Subcutaneous abdominal adipose tissue (tissue), 5 donors: ENCODE measurements around the gene FOLR1.
"Not testable (repeated sequence)": the region's sequence is repeated elsewhere in the genome, so short reads cannot be mapped to it uniquely, and the experiment has no call there.

Experiments
- H3K27ac ChIP-seq: one replicate; pipeline ENCODE4 v1.7.0; 2013; ENCODE audit warnings: low read depth, mild to moderate bottlenecking, inconsistent platforms, low read length, moderate library complexity
- H3K27me3 ChIP-seq, 5 donors: one replicate each; pipeline ENCODE4 v1.7.0; 2013; ENCODE audit warnings: low read length in 5 of 5, inconsistent platforms in 1 of 5; ENCODE audit not compliant: control insufficient read depth in 5 of 5, insufficient read depth in 4 of 5
- H3K36me3 ChIP-seq, 5 donors: one replicate each; pipeline ENCODE4 v1.7.0; 2013; ENCODE audit warnings: low read length in 5 of 5; ENCODE audit not compliant: control insufficient read depth in 5 of 5, insufficient read depth in 5 of 5
- H3K4me1 ChIP-seq, 5 donors: one replicate each; pipeline ENCODE4 v1.7.0; 2013; ENCODE audit warnings: low read length in 5 of 5, mild to moderate bottlenecking in 3 of 5, moderate library complexity in 1 of 5; ENCODE audit not compliant: control insufficient read depth in 5 of 5, insufficient read depth in 5 of 5
- H3K4me3 ChIP-seq, 5 donors: one replicate each; pipeline ENCODE4 v1.7.0; 2013; ENCODE audit warnings: low read length in 5 of 5, low read depth in 1 of 5
- H3K9ac ChIP-seq, 5 donors: one replicate each; pipeline ENCODE4 v1.7.0; 2013; ENCODE audit warnings: low read length in 5 of 5, mild to moderate bottlenecking in 4 of 5, moderate library complexity in 3 of 5
- H3K9me3 ChIP-seq, 5 donors: one replicate each; pipeline ENCODE4 v1.7.0; 2013; ENCODE audit warnings: low read length in 5 of 5; ENCODE audit not compliant: control insufficient read depth in 5 of 5
- donor health status: healthy.
- donor health status: healthy.
- donor health status: healthy.
- donor health status: healthy.
- donor health status: healthy.

The FOLR1 gene

GRCh38 chr11:72191961-72192381, at the start of gene FOLR1:
Gene FOLR1 (plus strand): TSS chr11:72192140. CDS start chr11:72192174, 34 bp downstream.
- H3K4me3 ChIP-seq = no peak within 1 kb of the TSS
- no peak within 1 kb of the TSS for H3K9ac ChIP-seq
- no peaks in the 10 kb centered on the region for H3K4me1 ChIP-seq
- H3K36me3 ChIP-seq = no peaks in the 10 kb centered on the region
- H3K27me3 ChIP-seq = peaks cover 0 to 6% (median 0%) of the 10 kb centered on the region in 5 donors
- no peaks in the 10 kb centered on the region for H3K9me3 ChIP-seq
- no peak within 1 kb of the TSS for H3K27ac ChIP-seq

- not testable (repeated sequence) for H3K27ac ChIP-seq, H3K9me3 ChIP-seq, H3K27me3 ChIP-seq, H3K36me3 ChIP-seq, H3K4me1 ChIP-seq, H3K4me3 ChIP-seq, H3K9ac ChIP-seq
Observed at GRCh38 chr11:72142543-72142942, 49.4 kb upstream of the FOLR1 start.

GRCh38 chr11:72144807-72145565, 47.0 kb upstream of the FOLR1 start:
- H3K27me3 ChIP-seq = no peaks in the 10 kb centered on the region
- no peak overlapping the region for H3K27ac ChIP-seq
- H3K36me3 ChIP-seq = no peaks in the 10 kb centered on the region
- no peak overlapping the region for H3K9ac ChIP-seq
- H3K4me3 ChIP-seq = no peak overlapping the region
- H3K9me3 ChIP-seq = no peaks in the 10 kb centered on the region
- peaks cover 0 to 3% (median 0%) of the 10 kb centered on the region in 5 donors for H3K4me1 ChIP-seq

GRCh38 chr11:72146625-72147024, 45.3 kb upstream of the FOLR1 start:
- Histone ChIP-seq H3K4me3 (no peak overlapping the region), H3K27ac (no peak overlapping the region), H3K36me3 (no peaks in the 10 kb centered on the region), H3K4me1 (peaks cover 0 to 3% (median 0%) of the 10 kb centered on the region in 5 donors), H3K27me3 (no peaks in the 10 kb centered on the region), H3K9ac (no peak overlapping the region), H3K9me3 (no peaks in the 10 kb centered on the region)

GRCh38 chr11:72150882-72151281, 41.1 kb upstream of the FOLR1 start:
- Histone ChIP-seq H3K27me3 (no peaks in the 10 kb centered on the region), H3K36me3 (no peaks in the 10 kb centered on the region), H3K4me3 (no peak overlapping the region), H3K4me1 (no peaks in the 10 kb centered on the region), H3K9ac (no peak overlapping the region), H3K9me3 (no peaks in the 10 kb centered on the region), H3K27ac (no peak overlapping the region)

GRCh38 chr11:72153874-72154273, 38.1 kb upstream of the FOLR1 start:
- H3K9ac ChIP-seq, H3K9me3 ChIP-seq, H3K36me3 ChIP-seq, H3K27ac ChIP-seq, H3K27me3 ChIP-seq, H3K4me1 ChIP-seq, H3K4me3 ChIP-seq: not testable (repeated sequence)

- Histone ChIP-seq H3K4me1 (no peaks in the 10 kb centered on the region), H3K4me3 (no peak overlapping the region), H3K27me3 (peaks cover 0 to 8% (median 0%) of the 10 kb centered on the region in 5 donors), H3K9me3 (no peaks in the 10 kb centered on the region), H3K36me3 (no peaks in the 10 kb centered on the region), H3K27ac (no peak overlapping the region), H3K9ac (no peak overlapping the region)
Observed at GRCh38 chr11:72154816-72155215, 37.1 kb upstream of the FOLR1 start.

- Histone ChIP-seq H3K27me3 (peaks cover 0 to 8% (median 0%) of the 10 kb centered on the region in 5 donors), H3K4me3 (no peak overlapping the region), H3K27ac (no peak overlapping the region), H3K9me3 (no peaks in the 10 kb centered on the region), H3K36me3 (no peaks in the 10 kb centered on the region), H3K9ac (no peak overlapping the region), H3K4me1 (no peaks in the 10 kb centered on the region)
Observed at GRCh38 chr11:72155751-72156150, 36.2 kb upstream of the FOLR1 start.

- H3K27ac ChIP-seq = no peak overlapping the region
- peaks cover 0 to 8% (median 0%) of the 10 kb centered on the region in 5 donors for H3K27me3 ChIP-seq
- no peaks in the 10 kb centered on the region for H3K4me1 ChIP-seq
- no peak overlapping the region for H3K9ac ChIP-seq
- no peaks in the 10 kb centered on the region for H3K9me3 ChIP-seq
- H3K36me3 ChIP-seq = no peaks in the 10 kb centered on the region
- no peak overlapping the region for H3K4me3 ChIP-seq
Observed at GRCh38 chr11:72157131-72157530, 34.8 kb upstream of the FOLR1 start.

- H3K27ac ChIP-seq = no peak overlapping the region
- H3K9ac ChIP-seq = no peak overlapping the region
- peaks cover 0 to 8% (median 0%) of the 10 kb centered on the region in 5 donors for H3K27me3 ChIP-seq
- H3K36me3 ChIP-seq = no peaks in the 10 kb centered on the region
- H3K9me3 ChIP-seq = no peaks in the 10 kb centered on the region
- no peak overlapping the region for H3K4me3 ChIP-seq
- H3K4me1 ChIP-seq = no peaks in the 10 kb centered on the region
Observed at GRCh38 chr11:72160319-72160718, 31.6 kb upstream of the FOLR1 start.
